ENCODE data around the gene NPIPB4. TPM values are rescaled to one million over a fixed set of nuclear protein-coding genes. Genes with fewer than 3 reads are reported as not detected.

The NPIPB4 gene
- total RNA-seq, 1 donor from 2014 or later, result 25.1 TPM

Other genes with a start within 250 kb of the NPIPB4 start
- not detected in 2 replicates for gene IGSF6, start 205.1 kb downstream of the NPIPB4 start, total RNA-seq
- 0.11 TPM in 1 of 2 replicates, not detected in the other for gene OTOA, start 193.8 kb downstream of the NPIPB4 start, total RNA-seq
- 222 and 279 TPM in 2 replicates for gene UQCRC2, start 95.6 kb upstream of the NPIPB4 start, total RNA-seq
- gene PDZD9, start 143.4 kb upstream of the NPIPB4 start, total RNA-seq, result 0.07 TPM in 1 of 2 replicates, not detected in the other
- gene MOSMO, start 150.4 kb upstream of the NPIPB4 start, total RNA-seq, result 25.4 and 26.3 TPM in 2 replicates
- 0.04 TPM in 1 of 2 replicates, not detected in the other for gene VWA3A, start 234.8 kb upstream of the NPIPB4 start, total RNA-seq

All from pulmonary artery endothelial cell (primary cell).